ENCODE results near the gene AFF1. TPM values are rescaled to one million over a fixed set of nuclear protein-coding genes. Genes with fewer than 3 reads are reported as not detected.
"Not testable (repeated sequence)": the region's sequence is repeated elsewhere in the genome, so short reads cannot be mapped to it uniquely, and the experiment has no call there.

The AFF1 gene
- polyA plus RNA-seq, 4 donors: 36.9 to 54.1 (median 48.3) TPM

DNA sequence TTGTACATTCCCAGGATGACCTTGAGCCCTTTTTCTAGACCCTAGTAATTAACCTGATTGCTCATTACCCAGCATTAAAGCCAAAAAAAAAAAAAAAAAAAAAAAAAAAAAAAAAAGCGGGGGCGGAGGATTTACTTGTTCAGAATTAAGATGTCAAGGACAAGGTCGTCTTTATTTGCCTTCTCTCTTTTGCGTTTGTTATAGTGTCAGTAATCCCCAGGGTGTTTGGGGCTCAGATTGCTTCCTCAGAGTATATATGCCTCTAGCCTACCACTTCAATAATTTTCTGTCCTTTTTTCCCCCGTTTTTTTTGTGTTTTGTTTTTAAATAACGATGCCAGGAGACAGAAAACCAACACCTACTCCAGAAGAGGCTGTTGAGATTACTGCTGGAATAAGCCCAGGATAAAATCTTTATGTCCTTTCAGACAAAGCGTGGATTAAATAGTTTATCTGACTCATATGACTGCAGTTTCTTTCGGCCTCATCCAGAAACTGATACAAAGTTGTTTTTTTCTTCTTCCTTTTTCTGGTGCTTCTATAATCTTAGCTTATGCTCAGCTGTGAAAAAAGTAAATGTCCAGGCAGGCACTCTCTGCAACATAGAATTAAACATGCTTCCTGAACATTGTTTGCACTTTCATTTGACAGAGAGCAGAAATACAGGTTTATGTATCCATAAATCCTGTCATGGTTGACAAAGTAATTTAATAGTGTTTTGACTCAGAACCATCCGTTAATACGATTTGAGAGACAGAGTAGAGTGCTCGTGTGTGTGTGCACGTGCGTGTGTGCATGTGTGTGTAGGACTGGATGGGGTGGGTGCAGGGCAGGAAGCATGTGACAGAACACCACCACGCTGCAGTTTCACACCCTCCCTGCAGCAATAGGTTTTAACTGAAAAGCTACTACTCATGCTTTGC is 138.6 kb downstream of the AFF1 start:
- DNase-seq (ENCODE audit: low read depth in 4 of 4, low spot score in 2 of 4): no peak

DNA sequence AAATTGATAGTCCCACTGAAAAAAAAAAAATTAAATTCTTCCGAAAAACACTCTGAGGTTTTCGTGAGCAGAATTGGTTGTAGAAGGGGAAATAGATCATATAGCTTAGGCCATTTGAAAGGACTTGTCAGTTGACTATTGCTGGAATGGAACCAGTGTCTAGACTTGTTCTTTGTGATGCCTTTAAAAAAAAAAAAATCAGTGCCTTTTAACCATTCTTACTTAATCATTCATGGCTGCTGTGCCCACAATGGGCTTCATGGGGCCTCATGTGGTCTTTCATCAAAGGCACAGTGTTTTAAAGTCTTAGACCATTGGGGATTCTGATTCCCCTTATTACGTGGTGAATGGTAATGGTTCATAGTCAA is 139.3 kb downstream of the AFF1 start:
- DNase-seq (ENCODE audit: low read depth in 4 of 4, low spot score in 2 of 4): no peak

DNA sequence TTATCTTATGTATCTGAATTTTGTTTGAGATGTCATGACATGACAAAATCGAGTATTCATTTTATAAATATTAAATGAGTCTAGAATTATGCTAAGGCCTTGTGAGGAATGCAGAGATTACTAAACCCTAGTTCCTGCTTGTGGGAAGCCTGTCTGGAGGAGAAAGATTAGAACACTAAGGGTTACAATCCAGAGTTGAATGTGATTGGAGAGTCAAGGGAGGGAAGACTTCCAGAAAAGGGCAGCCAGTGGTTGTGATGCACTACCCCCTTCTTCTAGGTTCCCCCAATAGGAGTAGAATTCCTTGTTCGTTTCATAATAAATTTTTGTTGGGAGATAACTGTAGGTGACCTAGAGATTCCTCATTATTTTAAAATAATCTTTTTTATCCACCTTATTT is 141.1 kb downstream of the AFF1 start:
- DNase-seq (ENCODE audit: low read depth in 4 of 4, low spot score in 2 of 4): no peak

DNA sequence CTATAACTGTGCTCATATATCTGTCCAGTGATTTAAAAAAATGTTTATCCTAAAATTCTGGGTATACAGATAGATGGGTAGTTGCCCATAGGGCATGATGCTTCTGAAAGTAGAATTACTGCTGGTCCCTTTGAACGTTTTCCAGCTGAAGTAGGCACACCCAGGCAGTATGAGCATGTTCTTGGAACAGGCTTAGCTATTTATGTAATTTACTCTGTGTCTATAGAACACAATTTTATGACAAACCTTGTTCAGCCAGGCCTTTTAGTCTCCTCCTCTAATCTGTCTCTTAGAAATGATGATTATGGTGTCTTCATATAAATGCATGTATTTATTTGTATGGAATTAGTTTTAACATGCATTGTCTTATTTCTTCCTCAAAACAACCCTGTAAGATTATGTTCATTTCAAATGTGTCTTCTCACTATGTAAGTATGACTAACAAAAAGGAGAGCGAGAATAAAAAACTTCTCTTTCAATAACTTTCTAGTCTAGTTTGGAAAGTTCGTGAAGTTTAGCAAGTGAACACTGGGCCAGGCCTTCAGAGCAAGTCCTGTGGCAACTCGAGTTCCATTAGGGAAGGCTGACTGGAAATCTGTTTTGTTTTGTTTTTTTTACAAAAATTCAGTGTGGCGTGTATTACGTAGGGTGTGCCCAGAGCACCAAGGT is 142.0 kb downstream of the AFF1 start:
- no peak for DNase-seq (ENCODE audit: low read depth in 4 of 4, low spot score in 2 of 4)

DNA sequence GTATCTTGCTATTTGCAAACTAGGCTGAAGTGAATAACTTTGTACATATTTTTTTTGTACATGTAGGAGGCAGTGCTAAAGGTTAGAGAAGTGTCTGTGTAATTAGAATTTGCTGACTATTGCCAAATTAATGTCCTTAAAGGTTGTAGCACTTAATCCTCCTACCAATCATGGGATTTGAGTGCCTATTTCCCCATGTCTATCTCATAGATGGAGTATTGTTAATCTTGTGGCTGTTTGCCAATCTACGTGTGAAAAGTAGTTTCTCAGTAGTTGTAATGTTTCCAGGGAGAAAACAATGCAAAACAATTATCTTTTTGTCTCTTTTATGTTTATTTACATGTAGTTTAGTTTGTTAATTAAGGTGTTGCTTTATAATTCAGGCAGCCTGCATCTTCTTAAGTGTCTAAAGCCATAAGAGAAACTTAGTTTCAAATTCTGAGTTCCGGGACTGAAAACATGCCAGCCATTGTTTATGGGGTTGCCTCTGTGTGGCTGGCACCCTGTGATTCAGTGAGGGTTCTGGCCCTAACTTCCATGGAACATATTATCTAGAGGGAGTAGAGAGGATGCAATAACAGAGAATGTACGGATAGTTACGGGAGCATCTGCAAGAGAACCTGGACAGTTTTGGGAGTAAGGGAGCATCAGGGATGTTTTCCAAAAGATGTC is 143.2 kb downstream of the AFF1 start:
- DNase-seq (ENCODE audit: low read depth in 4 of 4, low spot score in 2 of 4): no peak

DNA sequence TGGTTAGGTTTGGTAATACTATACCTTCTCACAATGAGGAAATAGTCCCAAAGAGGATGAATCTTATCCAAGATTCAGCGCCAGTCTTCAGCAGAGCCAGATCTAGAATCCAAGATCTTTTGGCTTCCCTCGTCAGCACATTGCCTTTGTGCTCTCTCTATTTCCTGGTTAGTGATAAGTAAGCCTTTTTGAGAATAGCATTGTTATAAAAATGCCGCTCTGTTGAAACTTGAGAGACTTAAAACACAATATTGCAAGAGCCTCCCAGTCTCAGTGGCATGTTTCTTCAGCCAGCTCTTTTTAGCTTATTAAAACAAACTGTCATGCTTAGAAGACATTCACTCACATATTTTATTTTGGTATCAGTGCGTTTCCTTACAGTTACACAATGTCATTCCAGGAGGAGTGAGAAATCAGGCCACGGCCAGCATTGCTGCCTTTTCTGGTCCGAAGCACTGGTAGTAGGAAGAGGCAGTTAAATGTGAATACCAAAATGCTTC is 144.2 kb downstream of the AFF1 start:
- DNase-seq (ENCODE audit: low read depth in 4 of 4, low spot score in 2 of 4): no peak

DNA sequence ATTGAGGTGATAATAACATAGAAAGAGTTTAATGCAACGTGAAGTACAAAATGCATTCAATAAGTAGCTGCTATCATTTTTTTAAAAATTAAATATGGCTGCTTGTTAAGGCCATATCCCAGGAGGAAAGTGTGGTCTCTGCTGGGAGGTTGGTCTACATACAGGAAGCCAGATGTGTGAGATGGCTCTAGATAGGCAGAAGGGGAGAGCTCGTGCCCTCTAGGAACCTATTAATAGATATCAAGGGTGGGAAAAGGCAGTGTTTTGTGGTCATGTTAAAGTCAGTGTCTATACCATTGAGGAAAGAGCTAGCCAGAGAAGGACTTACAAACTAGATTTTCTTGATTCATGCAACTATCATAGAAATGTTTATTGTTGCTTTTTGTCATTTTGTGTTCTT is 145.2 kb downstream of the AFF1 start:
- DNase-seq (ENCODE audit: low read depth in 4 of 4, low spot score in 2 of 4): no peak

DNA sequence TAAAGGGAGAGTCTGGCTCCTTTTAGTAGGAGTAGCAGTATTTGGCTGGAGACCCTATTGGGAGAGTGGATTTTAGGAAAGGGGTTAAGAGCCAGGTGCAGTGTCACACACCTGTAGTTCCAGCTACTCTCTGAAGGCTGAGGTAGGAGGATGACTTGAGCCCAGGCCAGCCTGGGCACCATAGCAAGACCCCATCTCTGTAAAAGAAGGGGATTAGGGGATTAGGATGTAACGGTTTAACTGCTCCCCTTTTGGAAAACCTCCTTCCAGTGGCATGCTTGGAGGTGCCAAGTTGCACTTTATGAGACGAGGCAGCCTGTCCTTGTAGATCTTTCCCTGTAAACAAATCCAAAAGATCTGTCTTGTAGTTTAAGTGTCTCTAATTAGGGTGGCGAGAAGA is 145.7 kb downstream of the AFF1 start:
- no peak for DNase-seq (ENCODE audit: low read depth in 4 of 4, low spot score in 2 of 4)

DNA sequence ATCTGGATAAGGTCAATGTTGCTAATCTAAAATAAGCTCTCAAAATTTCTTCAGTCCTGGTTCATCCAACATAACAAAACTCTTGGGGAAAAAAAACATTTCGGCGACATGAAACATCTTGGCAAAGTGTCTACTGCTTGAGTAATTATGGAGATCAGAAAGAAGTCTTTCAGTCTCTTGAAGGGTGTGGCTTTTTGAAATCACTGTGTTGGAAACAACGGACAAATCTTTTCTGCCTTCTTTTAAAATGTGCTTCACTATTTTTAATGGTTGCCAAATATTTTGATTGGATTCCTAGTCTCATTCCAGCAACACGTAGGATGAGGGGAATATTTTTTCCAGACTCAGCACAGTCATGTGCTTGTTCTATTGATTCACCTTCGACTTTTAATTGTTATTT is 147.0 kb downstream of the AFF1 start:
- no peak for DNase-seq (ENCODE audit: low read depth in 4 of 4, low spot score in 2 of 4)

DNA sequence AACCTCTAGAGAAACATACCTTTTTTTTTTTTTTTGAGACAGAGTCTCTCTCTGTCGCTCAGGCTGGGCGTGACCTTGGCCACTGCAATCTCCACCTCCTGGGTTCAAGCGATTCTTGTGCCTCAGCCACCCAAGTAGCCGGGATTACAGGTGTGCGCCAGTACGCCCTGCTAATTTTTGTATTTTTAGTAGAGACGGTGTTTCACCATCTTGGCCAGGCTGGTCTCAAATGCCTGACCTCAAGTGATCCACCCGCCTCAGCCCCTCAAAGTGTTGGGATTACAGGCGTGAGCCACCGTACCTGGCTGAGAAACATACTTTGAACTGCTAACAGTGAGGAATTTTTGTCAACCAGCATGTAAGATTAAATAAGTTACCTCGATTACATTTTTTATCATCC is 150.9 kb downstream of the AFF1 start:
- DNase-seq (ENCODE audit: low read depth in 4 of 4, low spot score in 2 of 4): not testable (repeated sequence)

DNA sequence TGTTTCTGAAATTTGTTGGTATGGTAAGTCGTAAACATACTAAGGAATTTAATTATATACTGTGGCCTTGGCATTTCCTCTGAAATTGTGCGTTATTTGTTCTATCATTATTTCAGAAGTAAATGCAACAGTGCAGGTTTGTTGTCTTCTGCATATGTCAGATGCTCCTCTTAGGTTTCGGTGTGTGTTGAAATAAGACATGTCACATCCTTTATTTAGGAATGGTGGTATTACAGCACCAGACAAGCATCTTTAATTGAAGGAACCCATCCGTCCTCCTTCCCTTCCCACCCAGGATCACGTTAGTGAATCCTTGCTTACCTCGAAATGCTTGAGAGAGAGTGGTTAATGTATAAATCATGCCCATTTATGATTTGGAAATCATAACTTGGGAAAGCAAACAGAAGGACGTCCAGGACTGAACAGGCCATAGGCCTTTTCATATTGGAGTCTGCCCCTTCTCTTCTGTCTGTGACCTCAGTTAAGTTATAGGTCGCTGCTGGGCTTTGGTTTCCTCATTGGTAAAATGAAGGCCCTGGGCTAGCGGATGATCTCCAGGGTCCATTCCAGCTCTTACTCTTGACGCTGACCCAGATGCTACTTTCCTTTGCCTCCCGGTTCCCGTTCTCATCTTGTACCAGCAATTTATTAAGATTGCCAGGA is 151.5 kb downstream of the AFF1 start:
- no peak for DNase-seq (ENCODE audit: low read depth in 4 of 4, low spot score in 2 of 4)

DNA sequence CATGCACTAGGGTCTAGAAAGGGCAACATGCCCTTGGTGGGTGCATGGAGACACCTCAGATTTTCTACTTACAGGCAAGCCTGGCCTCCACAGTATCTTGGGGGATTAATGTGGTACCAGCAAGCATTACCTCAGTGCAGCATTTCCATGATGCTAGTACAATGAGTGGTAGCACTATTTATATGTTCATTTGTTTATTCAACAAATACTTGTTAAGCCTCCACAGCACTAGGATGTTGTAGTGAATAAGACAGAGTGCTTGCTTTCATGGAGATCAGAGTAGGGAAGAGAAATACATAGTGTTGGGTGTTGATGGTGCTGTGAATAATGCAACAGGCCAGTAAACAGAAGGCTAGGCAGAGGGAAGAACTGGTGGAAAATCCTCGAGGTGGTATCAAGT is 152.2 kb downstream of the AFF1 start:
- no peak for DNase-seq (ENCODE audit: low read depth in 4 of 4, low spot score in 2 of 4)

DNA sequence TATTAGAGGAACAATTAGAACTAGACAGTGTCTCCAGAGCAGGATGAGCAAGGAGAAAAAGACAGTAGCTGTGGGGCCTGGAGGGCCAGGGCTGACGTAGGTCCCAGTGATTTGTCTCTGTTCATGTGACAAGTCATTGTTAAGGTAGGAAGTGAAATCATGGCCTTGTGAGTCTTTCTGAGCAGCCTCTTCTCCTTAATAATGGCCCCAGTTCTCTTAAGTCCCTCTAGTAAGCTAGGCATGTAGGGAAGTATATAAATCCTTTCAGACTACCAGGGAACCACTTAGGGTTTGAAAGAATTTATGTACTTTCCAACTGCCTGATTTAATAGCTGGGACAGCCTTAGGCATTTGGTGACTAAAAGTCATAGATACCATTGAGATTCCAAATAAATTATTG is 152.6 kb downstream of the AFF1 start:
- no peak for DNase-seq (ENCODE audit: low read depth in 4 of 4, low spot score in 2 of 4)

DNA sequence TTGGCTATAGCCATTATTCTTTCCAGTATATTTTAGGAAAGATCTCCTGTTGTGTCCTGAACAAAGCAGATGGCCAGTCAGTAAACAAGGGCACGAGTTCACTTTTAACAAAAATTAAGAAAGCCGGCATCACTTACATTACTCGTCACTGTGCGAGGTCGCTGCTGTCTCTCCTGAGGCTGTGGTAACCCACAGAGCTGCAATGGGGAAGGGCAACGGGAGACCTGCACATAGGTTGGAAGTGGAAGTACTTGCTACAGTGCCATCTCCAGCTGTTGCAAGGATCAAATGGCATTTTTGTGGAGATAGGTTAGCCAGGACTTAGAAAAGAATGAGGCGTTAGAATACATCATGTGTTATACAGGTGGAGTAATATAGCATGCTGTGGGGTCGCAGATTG is 153.4 kb downstream of the AFF1 start:
- no peak for DNase-seq (ENCODE audit: low read depth in 4 of 4, low spot score in 2 of 4)

DNA sequence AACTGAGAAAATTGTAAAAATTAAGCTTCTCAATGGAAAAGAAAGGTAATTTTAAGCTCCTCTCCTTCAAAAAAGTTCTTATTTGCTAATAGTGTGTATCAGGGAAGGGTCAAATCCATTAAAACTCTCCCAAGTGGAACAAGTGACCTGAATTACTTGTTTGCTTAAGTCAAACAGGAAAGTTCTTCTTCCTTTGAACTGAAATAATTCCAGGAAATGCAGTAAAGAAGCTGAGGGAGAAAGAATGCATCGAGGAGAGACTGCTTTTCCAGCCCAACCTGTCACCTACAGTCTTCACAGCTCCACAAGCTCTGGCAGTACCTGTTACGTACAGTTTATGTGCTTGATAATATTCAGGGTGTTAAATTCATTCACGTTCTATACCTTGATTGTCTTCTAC is 154.6 kb downstream of the AFF1 start:
- DNase-seq (ENCODE audit: low read depth in 4 of 4, low spot score in 2 of 4): peak in 1 of 4 donors; percentile 57

DNA sequence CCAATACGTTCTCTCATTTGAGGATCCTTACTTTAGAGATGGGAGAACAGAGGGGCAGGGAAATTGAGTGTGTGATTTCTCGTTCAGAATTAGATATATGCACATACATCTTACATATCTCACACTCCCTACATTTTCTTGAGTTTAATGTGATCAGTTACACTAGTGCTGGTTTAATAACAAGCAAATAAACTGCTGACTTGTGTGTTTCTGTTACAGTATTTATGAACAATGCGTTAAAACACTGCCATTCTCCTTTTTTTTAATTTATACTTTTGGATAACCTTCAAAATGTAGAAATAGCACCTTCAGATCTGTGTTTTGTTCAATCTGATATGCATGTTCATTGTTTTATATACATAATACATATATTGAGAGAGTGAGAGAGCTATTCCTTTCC is 155.5 kb downstream of the AFF1 start:
- DNase-seq (ENCODE audit: low read depth in 4 of 4, low spot score in 2 of 4): no peak

DNA sequence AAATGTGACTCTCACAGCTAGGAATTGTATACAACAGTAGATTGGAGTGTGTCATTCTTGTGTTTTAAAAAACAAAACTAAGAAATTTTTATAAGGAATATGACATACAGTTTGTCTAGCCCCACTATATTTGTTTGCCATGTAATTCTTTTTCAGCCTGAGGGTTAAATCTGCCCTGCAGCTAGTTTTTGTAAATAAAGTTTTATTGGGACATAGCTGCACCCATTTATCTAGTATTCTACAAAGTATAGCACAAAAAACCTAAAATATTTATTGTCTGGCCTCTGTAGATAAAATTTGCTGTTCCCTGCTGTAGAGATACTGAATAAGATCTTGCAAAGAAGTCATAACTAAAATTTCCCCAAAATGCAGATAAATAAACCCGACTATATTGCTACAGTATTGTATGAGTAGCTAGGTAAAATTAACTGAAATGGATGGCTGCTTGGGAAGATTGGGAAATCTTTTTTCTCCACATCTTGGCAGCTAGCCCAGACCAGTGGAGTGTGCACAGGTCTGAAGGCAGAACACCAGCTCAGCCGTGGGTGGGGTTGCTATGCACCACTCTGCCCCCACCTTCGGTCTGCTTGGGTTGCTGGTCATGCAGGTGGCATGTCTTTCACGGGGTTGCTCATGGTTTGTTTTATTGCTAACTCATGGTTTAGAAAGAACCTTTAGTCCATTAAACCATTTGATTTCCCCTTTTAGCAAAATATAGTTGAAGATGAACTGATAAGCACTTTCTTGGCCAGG is 157.8 kb downstream of the AFF1 start:
- peak in 2 of 4 donors; percentile 67 to 80 for DNase-seq (ENCODE audit: low read depth in 4 of 4, low spot score in 2 of 4)

DNA sequence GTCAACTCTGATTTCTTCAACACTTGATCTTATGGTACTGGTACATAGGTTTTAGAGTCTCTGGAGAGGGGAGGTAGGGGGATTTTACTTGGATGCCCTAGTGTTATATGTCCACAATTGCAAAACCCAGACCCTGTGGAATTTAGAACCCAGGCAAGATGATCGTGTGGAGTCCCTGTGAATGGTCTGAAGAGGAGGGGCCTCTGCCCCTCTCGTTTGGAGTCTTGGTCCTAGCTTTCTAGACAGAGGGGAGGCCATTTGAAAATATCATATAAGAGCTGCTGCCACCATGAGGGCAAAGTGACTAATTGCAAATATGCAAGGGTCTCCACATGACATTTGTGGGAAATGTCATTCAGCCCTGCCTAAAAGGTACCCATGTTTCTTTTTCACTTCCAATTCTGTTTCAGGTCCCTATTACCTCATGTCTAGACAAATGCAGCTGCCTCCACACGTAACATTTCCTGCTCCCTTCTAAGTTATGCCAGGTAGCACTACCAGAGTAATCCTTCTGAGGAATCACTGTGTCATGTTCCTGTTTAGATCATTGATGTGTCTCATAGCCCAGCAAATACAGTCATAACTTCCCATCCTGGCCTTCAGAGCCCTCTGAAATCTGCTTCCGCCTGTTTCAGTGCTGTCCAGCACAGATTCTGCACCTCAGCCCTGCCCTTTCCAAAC is 158.8 kb downstream of the AFF1 start:
- no peak for DNase-seq (ENCODE audit: low read depth in 4 of 4, low spot score in 2 of 4)

DNA sequence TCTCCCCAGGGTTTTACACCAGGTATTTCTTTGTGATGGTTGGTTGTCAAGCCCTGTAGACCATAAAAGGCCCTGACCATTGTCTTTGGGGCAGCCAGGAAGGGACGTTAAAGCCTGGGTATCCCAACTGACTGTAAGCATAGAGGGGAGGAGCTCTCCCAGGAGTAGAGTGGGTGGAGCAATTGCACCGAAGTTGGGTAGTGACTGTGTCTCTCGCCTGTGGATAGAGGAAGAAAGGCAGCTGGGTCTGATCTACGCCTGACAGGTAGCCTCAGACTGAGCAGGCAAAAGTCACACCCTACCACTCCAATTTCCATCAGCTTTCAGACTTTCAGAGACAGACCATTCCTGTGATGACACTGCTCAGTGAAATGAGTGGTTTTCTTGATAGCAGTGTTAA is 162.3 kb downstream of the AFF1 start:
- no peak for DNase-seq (ENCODE audit: low read depth in 4 of 4, low spot score in 2 of 4)

DNA sequence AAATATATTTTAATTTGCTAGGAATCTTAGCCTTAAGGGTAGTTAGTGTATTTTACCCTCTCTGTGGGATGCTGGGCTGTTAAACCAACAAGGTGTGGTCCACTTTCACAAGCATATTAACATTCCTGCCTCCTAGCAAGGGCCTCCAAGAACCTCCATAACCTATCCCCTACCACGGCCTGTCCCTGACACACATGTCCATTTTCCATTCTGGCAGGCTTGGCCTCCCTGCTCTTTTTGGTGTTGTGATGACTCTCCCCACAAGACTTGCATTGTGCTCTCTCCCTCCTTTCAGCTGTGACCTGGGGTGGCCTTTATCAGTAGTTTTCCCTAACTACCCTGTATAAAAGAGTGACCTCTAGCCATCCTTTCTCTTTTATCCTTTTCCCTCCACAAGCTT is 165.4 kb downstream of the AFF1 start:
- DNase-seq (ENCODE audit: low read depth in 4 of 4, low spot score in 2 of 4): no peak
